ENCODE results near the gene PROSER3. TPM values are rescaled to one million over a fixed set of nuclear protein-coding genes. Genes with fewer than 3 reads are reported as not detected.

Gene PROSER3
- total and polyA plus RNA-seq, 2 donors (not counting 1 experiment from before 2014, with no cell fraction given), result 26.0 to 61.0 TPM

DNA sequence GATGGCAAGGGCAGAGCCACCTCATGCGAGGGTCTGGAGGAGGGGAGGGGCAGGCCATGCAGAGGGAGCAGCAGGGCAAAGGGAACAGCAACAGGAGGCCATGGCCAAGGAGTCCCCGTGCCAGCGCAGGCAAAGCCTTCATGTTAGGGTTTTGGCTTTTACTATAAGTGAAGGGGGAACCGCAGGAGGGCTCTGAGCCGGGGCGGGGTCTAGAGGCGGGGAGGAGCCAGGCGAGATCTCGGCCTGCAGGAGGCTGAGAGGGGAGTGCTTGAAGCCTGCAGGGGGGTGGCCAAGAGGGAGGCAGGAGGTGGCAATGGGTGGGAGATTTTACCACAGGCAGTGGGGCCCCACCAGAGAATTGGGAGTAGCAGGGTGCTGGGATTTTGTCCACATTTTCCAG is 23.7 kb downstream of the PROSER3 start:
- H3K27me3 Mint-ChIP-seq, result no peaks in the 10 kb centered on the region
- no peak overlapping the region for H3K4me2 ChIP-seq (replicated peaks; ENCODE audit: low read depth, low read length, poor library complexity, severe bottlenecking)

DNA sequence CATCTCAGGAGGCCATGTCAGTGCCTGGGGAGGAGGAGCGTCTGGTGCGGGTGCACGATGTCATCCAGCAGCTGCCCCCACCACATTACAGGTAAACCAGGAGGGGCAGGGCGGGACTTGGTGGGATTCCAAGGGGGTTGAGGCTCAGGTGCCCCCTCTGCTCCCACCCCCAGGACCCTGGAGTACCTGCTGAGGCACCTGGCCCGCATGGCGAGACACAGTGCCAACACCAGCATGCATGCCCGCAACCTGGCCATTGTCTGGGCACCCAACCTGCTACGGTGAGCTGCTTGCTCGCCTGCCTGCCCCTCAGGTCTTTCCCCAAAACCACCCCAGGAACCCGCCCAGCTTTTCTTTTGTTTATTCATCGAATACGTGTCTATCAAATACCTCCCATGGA is 24.6 kb downstream of the PROSER3 start:
- ATAC-seq (ENCODE audit: low read depth) (no peak), DNase-seq (no peak)
- Mint-ChIP-seq H3K27ac (no peak overlapping the region), H3K9me3 (ENCODE audit: insufficient read depth) (no peaks in the 10 kb centered on the region), H3K4me3 (no peak overlapping the region), H3K27me3 (no peaks in the 10 kb centered on the region), H3K4me1 (no peaks in the 10 kb centered on the region)
- H3K4me2 ChIP-seq (replicated peaks; ENCODE audit: low read depth, low read length, poor library complexity, severe bottlenecking), result no peak overlapping the region
- TF ChIP-seq, protein P1, sequence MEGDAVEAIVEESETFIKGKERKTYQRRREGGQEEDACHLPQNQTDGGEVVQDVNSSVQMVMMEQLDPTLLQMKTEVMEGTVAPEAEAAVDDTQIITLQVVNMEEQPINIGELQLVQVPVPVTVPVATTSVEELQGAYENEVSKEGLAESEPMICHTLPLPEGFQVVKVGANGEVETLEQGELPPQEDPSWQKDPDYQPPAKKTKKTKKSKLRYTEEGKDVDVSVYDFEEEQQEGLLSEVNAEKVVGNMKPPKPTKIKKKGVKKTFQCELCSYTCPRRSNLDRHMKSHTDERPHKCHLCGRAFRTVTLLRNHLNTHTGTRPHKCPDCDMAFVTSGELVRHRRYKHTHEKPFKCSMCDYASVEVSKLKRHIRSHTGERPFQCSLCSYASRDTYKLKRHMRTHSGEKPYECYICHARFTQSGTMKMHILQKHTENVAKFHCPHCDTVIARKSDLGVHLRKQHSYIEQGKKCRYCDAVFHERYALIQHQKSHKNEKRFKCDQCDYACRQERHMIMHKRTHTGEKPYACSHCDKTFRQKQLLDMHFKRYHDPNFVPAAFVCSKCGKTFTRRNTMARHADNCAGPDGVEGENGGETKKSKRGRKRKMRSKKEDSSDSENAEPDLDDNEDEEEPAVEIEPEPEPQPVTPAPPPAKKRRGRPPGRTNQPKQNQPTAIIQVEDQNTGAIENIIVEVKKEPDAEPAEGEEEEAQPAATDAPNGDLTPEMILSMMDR (IDR thresholded peaks at IDR 0.05), result no peak
- TF ChIP-seq EZH2 (IDR thresholded peaks at IDR 0.05; ENCODE audit: borderline replicate concordance, insufficient read depth, low read depth, low read length, poor library complexity, severe bottlenecking), result no peak
- H3K79me2 ChIP-seq (ENCODE audit: control insufficient read depth, insufficient read depth, low read length), result no peaks in the 10 kb centered on the region
- H3K4me1 ChIP-seq (ENCODE audit: control insufficient read depth in 2 of 2, insufficient read depth in 2 of 2, low read length in 2 of 2), result no peaks in the 10 kb centered on the region
- intact Hi-C loops (cut with micrococcal nuclease), result no loop called here
- H2AFZ ChIP-seq (ENCODE audit: insufficient read depth, low read depth, low read length, poor library complexity, severe bottlenecking), result no peak overlapping the region
- ChIA-PET CTCF (no interaction called here), POLR2A (no interaction called here)
- no peak overlapping the region for H3K4me3 ChIP-seq (ENCODE audit: control extremely low read depth in 1 of 5, extremely low read depth in 1 of 5, insufficient read depth in 1 of 5, low read depth in 2 of 5, low read length in 4 of 5)
- no peaks in the 10 kb centered on the region for H4K20me1 ChIP-seq (ENCODE audit: control insufficient read depth, insufficient read depth, low read length, poor library complexity, severe bottlenecking)
- no peak overlapping the region for H3K27ac ChIP-seq (ENCODE audit: low read length in 2 of 2)
- no peaks in the 10 kb centered on the region for H3K27me3 ChIP-seq (replicated peaks in 1 of 4; ENCODE audit: control extremely low read depth in 1 of 4, control insufficient read depth in 3 of 4, insufficient read depth in 4 of 4, low read length in 3 of 4)
- WGBS (ENCODE audit: insufficient coverage), result 99% methylated on average over 9 of the region's 12 CpGs
- H3K36me3 ChIP-seq (replicated peaks in 1 of 2; ENCODE audit: control extremely low read depth in 1 of 2, control insufficient read depth in 1 of 2, extremely low read depth in 1 of 2, insufficient read depth in 2 of 2, low read length in 1 of 2), result peaks cover 0 to 5% of the 10 kb centered on the region in 2 experiments
- no peak overlapping the region for H3K9ac ChIP-seq (ENCODE audit: low read length)
- no peaks in the 10 kb centered on the region for H3K9me3 ChIP-seq (ENCODE audit: control extremely low read depth in 1 of 3, control insufficient read depth in 2 of 3, insufficient read depth in 1 of 3, low read length in 2 of 3)

More for the DNA sequence above, 23.7 kb downstream of the PROSER3 start:
- Mint-ChIP-seq H3K4me3 (no peak overlapping the region), H3K27ac (no peak overlapping the region), H3K9me3 (ENCODE audit: insufficient read depth) (no peaks in the 10 kb centered on the region), H3K4me1 (no peaks in the 10 kb centered on the region)
- Histone ChIP-seq H3K4me1 (ENCODE audit: control insufficient read depth in 2 of 2, insufficient read depth in 2 of 2, low read length in 2 of 2) (no peaks in the 10 kb centered on the region), H3K9ac (ENCODE audit: low read length) (no peak overlapping the region), H3K79me2 (ENCODE audit: control insufficient read depth, insufficient read depth, low read length) (no peaks in the 10 kb centered on the region), H2AFZ (ENCODE audit: insufficient read depth, low read depth, low read length, poor library complexity, severe bottlenecking) (no peak overlapping the region), H4K20me1 (ENCODE audit: control insufficient read depth, insufficient read depth, low read length, poor library complexity, severe bottlenecking) (no peaks in the 10 kb centered on the region), H3K4me3 (ENCODE audit: control extremely low read depth in 1 of 5, extremely low read depth in 1 of 5, insufficient read depth in 1 of 5, low read depth in 2 of 5, low read length in 4 of 5) (no peak overlapping the region), H3K27ac (ENCODE audit: low read length in 2 of 2) (no peak overlapping the region), H3K9me3 (ENCODE audit: control extremely low read depth in 1 of 3, control insufficient read depth in 2 of 3, insufficient read depth in 1 of 3, low read length in 2 of 3) (no peaks in the 10 kb centered on the region), H3K36me3 (replicated peaks in 1 of 2; ENCODE audit: control extremely low read depth in 1 of 2, control insufficient read depth in 1 of 2, extremely low read depth in 1 of 2, insufficient read depth in 2 of 2, low read length in 1 of 2) (peaks cover 0 to 5% of the 10 kb centered on the region in 2 experiments), H3K27me3 (replicated peaks in 1 of 4; ENCODE audit: control extremely low read depth in 1 of 4, control insufficient read depth in 3 of 4, insufficient read depth in 4 of 4, low read length in 3 of 4) (no peaks in the 10 kb centered on the region)
- no peak for DNase-seq
- ChIA-PET POLR2A (no interaction called here), CTCF (no interaction called here)
- no peak for TF ChIP-seq EZH2 (IDR thresholded peaks at IDR 0.05; ENCODE audit: borderline replicate concordance, insufficient read depth, low read depth, low read length, poor library complexity, severe bottlenecking)
- TF ChIP-seq, protein P1 (IDR thresholded peaks at IDR 0.05), result no peak
- 97% methylated on average over 6 of the region's 9 CpGs for WGBS (ENCODE audit: insufficient coverage)
- no peak for ATAC-seq (ENCODE audit: low read depth)
- intact Hi-C loops (cut with micrococcal nuclease), result no loop called here

All from B cell (primary cell).